ENCODE results near the gene RFPL1.
"Not testable (repeated sequence)": the region's sequence is repeated elsewhere in the genome, so short reads cannot be mapped to it uniquely, and the experiment has no call there.

The RFPL1 gene

GRCh38 chr22:29487426-29487986 lies 49.1 kb downstream of the RFPL1 start:
- no peak overlapping the region for H3K4me3 ChIP-seq (ENCODE audit: extremely low read depth, insufficient read depth, low read length, poor library complexity, severe bottlenecking)
- H3K27ac ChIP-seq (ENCODE audit: low read depth, low read length, severe bottlenecking), result no peak overlapping the region
- H3K4me1 ChIP-seq (ENCODE audit: control insufficient read depth, insufficient read depth, low read length, poor library complexity, severe bottlenecking), result peaks cover 3% of the 10 kb centered on the region
- no peaks in the 10 kb centered on the region for H3K36me3 ChIP-seq (ENCODE audit: control insufficient read depth, insufficient read depth, low read length)
- 90% methylated on average over 5 of the region's 6 CpGs; no CpG with 5 or more reads in 1 of the 2 experiments for WGBS, 2 experiments (ENCODE audit: insufficient coverage in 2 of 2)
- no peaks in the 10 kb centered on the region for H3K9me3 ChIP-seq (ENCODE audit: control insufficient read depth, low read length)

GRCh38 chr22:29489127-29489780 lies 50.9 kb downstream of the RFPL1 start:
- H3K27ac ChIP-seq (ENCODE audit: low read depth, low read length, severe bottlenecking); H3K4me3 ChIP-seq (ENCODE audit: extremely low read depth, insufficient read depth, low read length, poor library complexity, severe bottlenecking); H3K4me1 ChIP-seq (ENCODE audit: control insufficient read depth, insufficient read depth, low read length, poor library complexity, severe bottlenecking); H3K9me3 ChIP-seq (ENCODE audit: control insufficient read depth, low read length); H3K36me3 ChIP-seq (ENCODE audit: control insufficient read depth, insufficient read depth, low read length): not testable (repeated sequence)
- WGBS, 2 experiments (ENCODE audit: insufficient coverage in 2 of 2), result 90 to 95% methylated on average over 8 of the region's 8 CpGs

GRCh38 chr22:29491012-29491411 lies 52.6 kb downstream of the RFPL1 start:
- no peak overlapping the region for H3K27ac ChIP-seq (ENCODE audit: low read depth, low read length, severe bottlenecking)
- H3K4me1 ChIP-seq (ENCODE audit: control insufficient read depth, insufficient read depth, low read length, poor library complexity, severe bottlenecking), result peaks cover 3% of the 10 kb centered on the region
- no peaks in the 10 kb centered on the region for H3K9me3 ChIP-seq (ENCODE audit: control insufficient read depth, low read length)
- 78 to 79% methylated on average over 3 to 5 of the region's 6 CpGs for WGBS, 2 experiments (ENCODE audit: insufficient coverage in 2 of 2)
- no peak overlapping the region for H3K4me3 ChIP-seq (ENCODE audit: extremely low read depth, insufficient read depth, low read length, poor library complexity, severe bottlenecking)
- peaks cover 9% of the 10 kb centered on the region for H3K36me3 ChIP-seq (ENCODE audit: control insufficient read depth, insufficient read depth, low read length)
